Spleen (tissue), 11 donors: ENCODE data around the gene CALM1. TPM values are rescaled to one million over a fixed set of nuclear protein-coding genes. Genes with fewer than 3 reads are reported as not detected.
"Not testable (repeated sequence)": the region's sequence is repeated elsewhere in the genome, so short reads cannot be mapped to it uniquely, and the experiment has no call there.

Source experiments
- DNase-seq: peaks from one replicate; pipeline ENCODE4 v3.0.0-alpha.2; 2020
- H3K27ac ChIP-seq, 8 donors: fragments of 200-600 bp; sonication (generic) in 7 of 8; 1 replicate in 4 of 8; 2 replicates in 4 of 8; pipeline versions ENCODE4 v1.5.0 to v1.8.0; 2016 to 2021; ENCODE audit warnings: inconsistent platforms in 4 of 8, mild to moderate bottlenecking in 4 of 8, moderate library complexity in 1 of 8
- H3K27me3 ChIP-seq, 7 donors: fragments of 200-600 bp; sonication (generic) in 6 of 7; replicated peaks in 1 of 7; 1 replicate in 4 of 7; 2 replicates in 3 of 7; pipeline versions ENCODE4 v1.5.0 to v1.8.0; 2016 to 2021; ENCODE audit warnings: inconsistent platforms in 3 of 7, mild to moderate bottlenecking in 1 of 7
- H3K36me3 ChIP-seq, 6 donors: fragments of 200-600 bp; sonication (generic) in 5 of 6; 1 replicate in 4 of 6; 2 replicates in 2 of 6; pipeline versions ENCODE4 v1.5.0 to v1.8.0; 2016 to 2021; ENCODE audit warnings: inconsistent platforms in 2 of 6
- H3K4me1 ChIP-seq, 6 donors: fragments of 200-600 bp; sonication (generic) in 5 of 6; 1 replicate in 3 of 6; 2 replicates in 3 of 6; pipeline versions ENCODE4 v1.5.0 to v1.8.0; 2016 to 2021; ENCODE audit warnings: inconsistent platforms in 3 of 6
- H3K4me3 ChIP-seq, 8 donors: fragments of 200-600 bp; sonication (generic) in 7 of 8; 1 replicate in 4 of 8; 2 replicates in 4 of 8; pipeline versions ENCODE4 v1.5.0 to v1.8.0; 2016 to 2021; ENCODE audit warnings: inconsistent platforms in 4 of 8, mild to moderate bottlenecking in 4 of 8, moderate library complexity in 2 of 8
- H3K9me3 ChIP-seq, 8 donors: fragments of 200-600 bp; sonication (generic) in 7 of 8; 1 replicate in 4 of 8; 2 replicates in 4 of 8; pipeline versions ENCODE4 v1.5.0 to v1.8.0; 2016 to 2021; ENCODE audit warnings: inconsistent platforms in 4 of 8
- POLR2A ChIP-seq, 3 donors: fragments of 450-650 bp; IDR thresholded peaks; one replicate each; pipeline ENCODE4 v1.5.1; 2017; ENCODE audit warnings: antibody characterized with exemption in 3 of 3, mild to moderate bottlenecking in 1 of 3
- POLR2AphosphoS5 ChIP-seq, 3 donors: sonication (generic); formaldehyde crosslinking; IDR thresholded peaks; one replicate each; pipeline ENCODE4 v1.5.1; 2017; ENCODE audit warnings: antibody characterized with exemption in 3 of 3
- WGBS, 5 donors: extraction: QIAGEN DNeasy Blood & Tissue Kit in 3 of 5; methylation state at CpG; one replicate each; pipeline versions ENCODE4 v1.1.5 to v1.1.7; 2013 to 2018; 5-methylcytosine and 5-hydroxymethylcytosine counted together
- intact Hi-C: fragments of 100-400 bp; cut with DNase I; formaldehyde crosslinking; loops from one replicate; pipeline ENCODE4 v1.15.0; 2023; ENCODE audit warnings: low total_unique reads
- polyA plus RNA-seq, 3 donors: library from polyadenylated mRNA; stranded (reverse); fragments of 200-250 nt; gene quantifications; one replicate each; pipeline ENCODE4 v1.2.1, GENCODE V29; 2013
- total RNA-seq, 7 donors: library from RNA; depleted of rRNA in 3 of 7; stranded (reverse); fragments of >200 nt in 3 of 7; fragmentation: NEBNext Ultra II Directional in 4 of 7; extraction: Animal tissue kit (Norgen Biotek cat#: 25700) in 4 of 7; gene quantifications; one replicate each; pipeline versions ENCODE4 v1.1.0 to v1.2.1, GENCODE V29; 2016 to 2021
- TF ChIP-seq, protein P1 (sequence below), 11 experiments: fragments of 200-600 bp in 7 of 11; fragments of 450-650 bp in 4 of 11; sonication (generic) in 4 of 11; IDR thresholded peaks in 8 of 11; conservative IDR thresholded peaks in 3 of 11; 1 replicate in 7 of 11; 2 replicates in 4 of 11; pipeline versions ENCODE4 v1.4.0 to v1.8.0; 2016 to 2021; ENCODE audit warnings: antibody characterized with exemption in 11 of 11, inconsistent platforms in 4 of 11, mild to moderate bottlenecking in 1 of 11
- donor health status: healthy with polysubstance abuse.
- donor health status: DM: no; HTN: no; CAD: no; lungs with moderate emphysema.
- donor health status: DM: no; HTN: no; CAD: no.
- donor health status: Bipolar disorder and iron deficiency.
- donor health status: healthy.
- donor health status: DM: no; HTN: no; CAD: no.
- donor health status: DM: yes; HTN: yes; CAD: no.

Gene CALM1
- total and polyA plus RNA-seq, 10 donors = 188 to 483 (median 311) TPM

DNA sequence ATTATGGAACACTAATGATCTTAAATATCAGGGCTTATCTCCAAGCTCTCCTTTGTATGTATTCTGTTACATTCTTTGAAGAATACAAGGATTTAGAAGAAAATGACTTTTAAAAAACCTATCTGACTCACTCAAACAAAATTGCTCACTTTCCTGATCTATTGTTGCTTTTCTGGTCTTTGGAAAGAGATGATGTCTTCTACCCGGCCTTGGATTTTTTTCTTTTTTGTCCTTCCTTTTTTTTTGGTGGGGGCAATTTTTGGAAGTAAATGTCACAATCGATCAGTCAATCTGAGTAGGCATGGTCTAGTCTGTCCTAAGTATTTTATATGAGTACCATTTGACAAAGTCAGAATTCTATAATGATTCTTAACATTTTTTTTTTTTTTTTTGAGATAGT is 10.5 kb upstream of the CALM1 start:
- Histone ChIP-seq H3K4me1 (peaks cover 17 to 32% (median 26%) of the 10 kb centered on the region in 6 donors), H3K4me3 (no peak overlapping the region), H3K36me3 (no peaks in the 10 kb centered on the region), H3K27ac (no peak overlapping the region), H3K9me3 (no peaks in the 10 kb centered on the region), H3K27me3 (no peaks in the 10 kb centered on the region)
- no peak for TF ChIP-seq POLR2A (IDR thresholded peaks at IDR 0.05)
- TF ChIP-seq, protein P1, sequence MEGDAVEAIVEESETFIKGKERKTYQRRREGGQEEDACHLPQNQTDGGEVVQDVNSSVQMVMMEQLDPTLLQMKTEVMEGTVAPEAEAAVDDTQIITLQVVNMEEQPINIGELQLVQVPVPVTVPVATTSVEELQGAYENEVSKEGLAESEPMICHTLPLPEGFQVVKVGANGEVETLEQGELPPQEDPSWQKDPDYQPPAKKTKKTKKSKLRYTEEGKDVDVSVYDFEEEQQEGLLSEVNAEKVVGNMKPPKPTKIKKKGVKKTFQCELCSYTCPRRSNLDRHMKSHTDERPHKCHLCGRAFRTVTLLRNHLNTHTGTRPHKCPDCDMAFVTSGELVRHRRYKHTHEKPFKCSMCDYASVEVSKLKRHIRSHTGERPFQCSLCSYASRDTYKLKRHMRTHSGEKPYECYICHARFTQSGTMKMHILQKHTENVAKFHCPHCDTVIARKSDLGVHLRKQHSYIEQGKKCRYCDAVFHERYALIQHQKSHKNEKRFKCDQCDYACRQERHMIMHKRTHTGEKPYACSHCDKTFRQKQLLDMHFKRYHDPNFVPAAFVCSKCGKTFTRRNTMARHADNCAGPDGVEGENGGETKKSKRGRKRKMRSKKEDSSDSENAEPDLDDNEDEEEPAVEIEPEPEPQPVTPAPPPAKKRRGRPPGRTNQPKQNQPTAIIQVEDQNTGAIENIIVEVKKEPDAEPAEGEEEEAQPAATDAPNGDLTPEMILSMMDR (IDR thresholded peaks at IDR 0.05 in 8 of 11, conservative IDR thresholded peaks at IDR 0.05 in 3 of 11) = no peak
- no peak for TF ChIP-seq POLR2AphosphoS5 (IDR thresholded peaks at IDR 0.05)
- intact Hi-C loops = no loop called here
- no peak for DNase-seq
- WGBS, 5 donors = 76 to 90% (median 88%) methylated on average over 2 of the region's 2 CpGs

DNA sequence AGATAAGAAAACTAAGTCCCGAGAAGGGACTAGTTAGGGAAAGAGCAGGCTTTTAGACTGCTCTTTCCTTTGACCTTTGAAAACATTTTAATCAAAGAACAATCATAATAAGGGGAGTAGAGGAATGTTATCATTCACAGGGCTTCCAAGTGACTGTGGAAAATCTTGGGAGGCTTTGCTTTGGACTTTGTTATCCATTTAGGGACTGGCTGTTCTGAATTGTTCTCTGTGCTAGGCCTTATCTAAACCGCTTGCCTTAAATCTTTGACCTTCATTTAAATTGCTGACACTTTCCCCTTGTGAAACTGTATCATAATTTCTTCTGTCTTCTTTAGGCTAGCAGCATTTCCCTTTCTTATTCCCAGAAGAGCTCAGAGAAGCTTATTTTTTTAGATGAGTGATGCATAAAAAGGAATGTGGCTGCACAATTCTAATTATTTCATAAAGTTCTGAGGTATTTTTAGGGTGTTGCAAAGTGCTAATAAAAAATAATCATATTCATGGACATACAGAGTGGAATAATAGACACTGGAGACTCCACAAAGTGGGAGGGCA is 9.5 kb upstream of the CALM1 start:
- peaks cover 10 to 22% (median 16%) of the 10 kb centered on the region in 6 donors for H3K4me1 ChIP-seq
- TF ChIP-seq, protein P1 (IDR thresholded peaks at IDR 0.05 in 8 of 11, conservative IDR thresholded peaks at IDR 0.05 in 3 of 11) = no peak
- TF ChIP-seq POLR2A (IDR thresholded peaks at IDR 0.05) (no peak), POLR2AphosphoS5 (IDR thresholded peaks at IDR 0.05) (no peak)
- no peak overlapping the region for H3K27ac ChIP-seq
- H3K4me3 ChIP-seq = no peak overlapping the region
- H3K36me3 ChIP-seq = no peaks in the 10 kb centered on the region
- no peak for DNase-seq
- intact Hi-C loops = no loop called here
- H3K27me3 ChIP-seq = no peaks in the 10 kb centered on the region
- H3K9me3 ChIP-seq = no peaks in the 10 kb centered on the region
- 80 to 91% (median 85%) methylated on average over 2 of the region's 2 CpGs for WGBS, 5 donors

DNA sequence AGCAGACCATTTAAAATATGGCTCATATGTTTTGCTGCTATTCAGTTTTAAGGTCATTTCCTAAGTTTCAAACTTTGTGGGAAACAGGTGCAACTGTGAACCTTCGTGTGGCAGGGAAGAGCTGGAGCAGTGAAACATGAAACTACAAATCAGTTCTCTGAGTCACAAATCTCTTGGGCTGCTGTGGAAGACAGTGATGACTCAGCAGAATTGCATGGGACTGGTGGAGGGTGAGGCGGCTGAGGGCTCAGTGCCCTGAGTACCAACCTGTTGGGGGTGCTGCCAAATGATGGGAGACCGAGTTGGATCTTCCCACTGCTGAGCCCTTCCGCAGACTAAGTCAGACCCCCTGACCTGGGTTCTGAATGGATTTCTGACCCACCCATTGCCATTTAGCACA is 8.4 kb upstream of the CALM1 start:
- 46 to 70% (median 61%) methylated on average over 4 of the region's 4 CpGs for WGBS, 5 donors
- Histone ChIP-seq H3K4me3 (no peak overlapping the region), H3K4me1 (peaks cover 10 to 21% (median 16%) of the 10 kb centered on the region in 6 donors), H3K9me3 (no peaks in the 10 kb centered on the region), H3K36me3 (no peaks in the 10 kb centered on the region), H3K27me3 (no peaks in the 10 kb centered on the region), H3K27ac (no peak overlapping the region)
- intact Hi-C loops = no loop called here
- no peak for DNase-seq
- no peak for TF ChIP-seq POLR2AphosphoS5 (IDR thresholded peaks at IDR 0.05)

DNA sequence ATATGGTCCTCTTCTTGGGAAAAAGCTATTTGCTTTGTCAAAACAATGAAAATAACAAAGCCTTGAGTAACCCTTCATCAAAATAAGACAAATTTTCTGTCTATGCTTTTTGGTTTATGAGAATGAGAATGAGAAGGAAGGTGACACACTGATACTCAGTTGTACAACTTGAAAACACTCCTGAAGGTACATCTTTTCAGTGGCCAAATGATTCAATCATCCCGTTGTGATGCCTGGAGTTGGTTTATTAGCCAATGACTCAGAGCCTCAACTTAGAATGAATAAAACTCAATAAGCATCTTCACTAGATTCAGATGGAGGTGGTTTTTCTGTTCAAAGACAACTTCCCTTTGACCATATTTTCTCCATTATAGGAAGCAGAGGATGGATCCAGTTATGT is 7.8 kb upstream of the CALM1 start:
- Histone ChIP-seq H3K27me3 (no peaks in the 10 kb centered on the region), H3K27ac (no peak overlapping the region), H3K9me3 (no peaks in the 10 kb centered on the region), H3K4me3 (no peak overlapping the region), H3K4me1 (peaks cover 9 to 18% (median 13%) of the 10 kb centered on the region in 6 donors), H3K36me3 (no peaks in the 10 kb centered on the region)
- TF ChIP-seq POLR2AphosphoS5 (IDR thresholded peaks at IDR 0.05) (no peak), POLR2A (IDR thresholded peaks at IDR 0.05) (no peak)
- TF ChIP-seq, protein P1 (IDR thresholded peaks at IDR 0.05 in 8 of 11, conservative IDR thresholded peaks at IDR 0.05 in 3 of 11) = no peak
- intact Hi-C loops = no loop called here
- no peak for DNase-seq
- WGBS, 5 donors = 82 to 94% (median 83%) methylated on average over 1 of the region's 1 CpG

DNA sequence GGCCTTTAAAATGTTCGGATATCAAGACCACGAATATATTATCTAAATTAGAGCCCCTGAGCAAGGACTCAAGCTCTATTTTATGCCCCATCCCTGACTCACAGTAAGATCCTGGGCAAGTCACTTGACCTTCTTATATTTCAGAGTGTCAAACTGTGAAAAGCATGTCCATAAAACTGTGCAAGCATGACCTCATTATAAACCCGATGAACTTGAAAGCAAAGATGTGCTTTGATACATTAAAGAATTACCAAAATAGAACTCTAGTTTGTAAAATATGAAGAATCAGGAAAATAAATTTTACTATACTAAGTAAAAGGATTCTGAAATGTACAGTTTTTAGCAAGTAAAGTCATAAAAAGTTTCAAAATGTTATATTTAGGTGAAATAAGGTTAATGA is 2.9 kb upstream of the CALM1 start:
- Histone ChIP-seq H3K4me1 (peaks cover 4 to 16% (median 12%) of the 10 kb centered on the region in 6 donors), H3K9me3 (no peaks in the 10 kb centered on the region), H3K27me3 (no peaks in the 10 kb centered on the region), H3K27ac (no peak overlapping the region), H3K36me3 (no peaks in the 10 kb centered on the region), H3K4me3 (no peak overlapping the region)
- no peak for TF ChIP-seq POLR2AphosphoS5 (IDR thresholded peaks at IDR 0.05)
- no peak for TF ChIP-seq POLR2A (IDR thresholded peaks at IDR 0.05)
- TF ChIP-seq, protein P1 (IDR thresholded peaks at IDR 0.05 in 8 of 11, conservative IDR thresholded peaks at IDR 0.05 in 3 of 11) = no peak
- WGBS, 5 donors = 76 to 89% (median 87%) methylated on average over 3 of the region's 3 CpGs
- intact Hi-C loops = no loop called here
- DNase-seq = no peak

DNA sequence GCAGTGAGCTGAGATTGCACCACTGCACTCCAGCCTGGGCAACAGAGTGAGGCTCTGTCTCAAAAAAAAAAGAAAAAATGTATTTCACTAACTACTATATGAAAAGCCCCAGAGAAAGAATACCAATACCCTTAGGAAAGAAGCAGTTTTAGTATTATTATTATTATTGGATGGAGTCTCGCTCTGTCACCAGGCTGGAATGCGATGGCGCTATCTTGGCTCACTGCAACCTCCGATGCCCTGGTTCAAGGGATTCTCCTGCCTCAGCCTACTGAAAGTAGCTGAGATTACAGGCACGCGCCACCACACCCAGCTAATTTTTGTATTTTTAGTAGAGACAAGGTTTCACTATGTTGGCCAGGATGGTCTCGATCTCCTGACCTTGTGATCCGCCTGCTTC is 2.0 kb upstream of the CALM1 start:
- H3K27ac ChIP-seq, DNase-seq, H3K27me3 ChIP-seq, H3K36me3 ChIP-seq, H3K4me3 ChIP-seq, H3K9me3 ChIP-seq: not testable (repeated sequence)
- peaks cover 11 to 24% (median 20%) of the 10 kb centered on the region in 6 donors for H3K4me1 ChIP-seq
- intact Hi-C loops = loop anchor here (5.0 kb wide), 1 partner anchor 303 kb away; no protein-coding TSS in a partner anchor
- 91 to 98% (median 96%) methylated on average over 8 of the region's 8 CpGs for WGBS, 5 donors
